ENCODE data around the gene ARSA.
"Not testable (repeated sequence)": the region's sequence is repeated elsewhere in the genome, so short reads cannot be mapped to it uniquely, and the experiment has no call there.

ARSA gene

DNA sequence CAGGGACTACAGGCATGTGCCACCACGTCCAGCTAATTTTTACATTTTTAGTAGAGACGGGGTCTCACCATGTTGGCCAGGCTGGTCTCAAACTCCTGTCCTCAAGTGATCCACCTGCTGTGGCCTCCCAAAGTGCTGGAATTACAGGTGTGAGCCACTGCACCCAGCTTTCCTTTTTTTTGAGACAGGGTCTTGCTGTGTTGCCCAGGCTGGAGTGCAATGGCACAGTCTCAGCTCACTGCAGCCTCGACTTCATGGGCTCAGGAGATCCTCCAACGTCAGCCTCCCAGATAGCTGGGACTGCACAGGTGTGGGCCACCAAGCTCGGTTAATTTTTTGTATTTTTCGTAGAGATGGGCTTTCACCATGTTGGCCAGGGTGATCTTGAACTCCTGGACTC, 26.7 kb upstream of the ARSA start:
- WGBS (ENCODE audit: insufficient coverage, insufficient read length), result no CpG with 5 or more reads among the region's 6 CpGs
- not testable (repeated sequence) for H3K4me1 ChIP-seq (ENCODE audit: control insufficient read depth, insufficient read depth, low read length)

DNA sequence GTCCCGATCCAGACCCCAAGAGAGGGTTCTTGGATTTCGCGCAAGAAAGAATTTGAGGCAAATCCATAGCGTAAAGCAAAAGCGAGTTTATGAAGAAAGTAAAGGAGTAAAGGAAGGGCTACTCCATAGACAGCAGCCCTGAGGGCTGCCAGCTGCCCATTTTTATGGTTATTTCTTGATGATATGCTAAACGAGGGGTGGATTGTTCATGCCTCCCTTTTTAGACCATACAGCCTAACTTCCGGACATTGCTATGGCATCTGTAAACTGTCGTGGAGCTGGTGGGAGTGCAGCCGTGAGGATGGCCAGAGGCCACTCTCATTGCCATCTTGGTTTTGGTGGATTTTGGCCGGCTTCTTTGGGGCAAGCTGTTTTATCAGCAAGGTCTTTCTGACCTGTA, 25.3 kb upstream of the ARSA start:
- no peak for DNase-seq (ENCODE audit: low read depth, low spot score)
- Histone ChIP-seq H3K9me3 (ENCODE audit: control insufficient read depth, insufficient read depth, low read length) (no peaks in the 10 kb centered on the region), H3K36me3 (ENCODE audit: control insufficient read depth, insufficient read depth, low read length) (no peaks in the 10 kb centered on the region), H3K27ac (ENCODE audit: low read length) (no peak overlapping the region), H3K4me1 (ENCODE audit: control insufficient read depth, insufficient read depth, low read length) (no peaks in the 10 kb centered on the region), H3K4me3 (ENCODE audit: low read length) (no peak overlapping the region), H3K27me3 (ENCODE audit: control insufficient read depth, insufficient read depth, low read length) (no peaks in the 10 kb centered on the region)
- WGBS (ENCODE audit: insufficient coverage, insufficient read length), result no CpG with 5 or more reads among the region's 10 CpGs

More for the DNA sequence above, 26.7 kb upstream of the ARSA start:
- H3K36me3 ChIP-seq (ENCODE audit: control insufficient read depth, insufficient read depth, low read length); DNase-seq (ENCODE audit: low read depth, low spot score); H3K9me3 ChIP-seq (ENCODE audit: control insufficient read depth, insufficient read depth, low read length); H3K27me3 ChIP-seq (ENCODE audit: control insufficient read depth, insufficient read depth, low read length); H3K27ac ChIP-seq (ENCODE audit: low read length); H3K4me3 ChIP-seq (ENCODE audit: low read length): not testable (repeated sequence)

DNA sequence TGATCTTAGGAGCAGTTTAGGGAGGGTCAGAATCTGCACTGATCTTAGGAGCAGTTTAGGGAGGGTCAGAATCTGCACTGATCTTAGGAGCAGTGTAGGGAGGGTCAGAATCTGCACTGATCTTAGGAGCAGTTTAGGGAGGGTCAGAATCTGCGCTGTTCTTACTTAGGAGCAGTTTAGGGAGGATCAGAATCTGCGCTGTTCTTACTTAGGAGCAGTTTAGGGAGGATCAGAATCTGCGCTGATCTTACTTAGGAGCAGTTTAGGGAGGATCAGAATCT, 15.8 kb upstream of the ARSA start:
- H3K27ac ChIP-seq (ENCODE audit: low read length); H3K4me3 ChIP-seq (ENCODE audit: low read length); H3K4me1 ChIP-seq (ENCODE audit: control insufficient read depth, insufficient read depth, low read length); H3K36me3 ChIP-seq (ENCODE audit: control insufficient read depth, insufficient read depth, low read length); DNase-seq (ENCODE audit: low read depth, low spot score); H3K9me3 ChIP-seq (ENCODE audit: control insufficient read depth, insufficient read depth, low read length): not testable (repeated sequence)
- H3K27me3 ChIP-seq (ENCODE audit: control insufficient read depth, insufficient read depth, low read length), result peaks cover 10% of the 10 kb centered on the region; the same call in 1 of the 2 replicates
- WGBS (ENCODE audit: insufficient coverage, insufficient read length), result no CpG with 5 or more reads among the region's 3 CpGs

DNA sequence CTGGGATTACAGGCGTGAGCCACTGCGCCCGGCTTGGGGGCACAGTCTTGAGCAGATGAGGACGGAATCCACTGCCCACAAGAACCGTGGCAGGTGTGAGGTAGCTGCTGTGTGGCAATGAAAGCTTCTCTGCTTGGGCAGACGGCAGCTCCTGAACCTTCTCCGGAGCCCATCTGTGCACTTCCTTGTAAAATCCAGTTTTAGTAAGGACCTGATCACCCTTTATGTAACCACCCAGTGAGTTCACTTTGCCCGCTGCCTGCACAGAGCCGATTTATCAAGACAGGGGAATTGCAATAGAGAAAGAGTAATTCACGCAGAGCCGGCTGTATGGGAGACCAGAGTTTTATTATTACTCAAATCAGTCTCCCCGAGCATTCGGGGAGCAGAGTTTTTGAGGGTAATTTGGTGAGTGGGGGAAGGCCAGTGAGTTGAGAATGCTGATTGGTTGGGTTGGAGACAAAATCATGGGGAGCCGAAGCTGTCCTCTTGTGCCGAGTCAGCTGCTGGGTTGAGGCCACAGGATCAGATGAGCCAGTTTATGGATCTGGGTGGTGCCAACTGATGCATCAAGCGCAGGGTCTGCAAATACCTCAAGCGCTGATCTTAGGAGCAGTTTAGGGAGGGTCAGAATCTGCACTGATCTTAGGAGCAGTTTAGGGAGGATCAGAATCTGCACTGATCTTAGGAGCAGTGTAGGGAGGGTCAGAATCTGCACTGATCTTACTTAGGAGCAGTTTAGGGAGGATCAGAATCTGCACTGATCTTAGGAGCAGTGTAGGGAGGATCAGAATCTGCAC, 15.3 kb upstream of the ARSA start:
- H3K36me3 ChIP-seq (ENCODE audit: control insufficient read depth, insufficient read depth, low read length); H3K4me3 ChIP-seq (ENCODE audit: low read length); H3K9me3 ChIP-seq (ENCODE audit: control insufficient read depth, insufficient read depth, low read length); H3K4me1 ChIP-seq (ENCODE audit: control insufficient read depth, insufficient read depth, low read length); DNase-seq (ENCODE audit: low read depth, low spot score); H3K27ac ChIP-seq (ENCODE audit: low read length): not testable (repeated sequence)
- peaks cover 10% of the 10 kb centered on the region; the same call in 1 of the 2 replicates for H3K27me3 ChIP-seq (ENCODE audit: control insufficient read depth, insufficient read depth, low read length)
- WGBS (ENCODE audit: insufficient coverage, insufficient read length), result no CpG with 5 or more reads among the region's 17 CpGs

DNA sequence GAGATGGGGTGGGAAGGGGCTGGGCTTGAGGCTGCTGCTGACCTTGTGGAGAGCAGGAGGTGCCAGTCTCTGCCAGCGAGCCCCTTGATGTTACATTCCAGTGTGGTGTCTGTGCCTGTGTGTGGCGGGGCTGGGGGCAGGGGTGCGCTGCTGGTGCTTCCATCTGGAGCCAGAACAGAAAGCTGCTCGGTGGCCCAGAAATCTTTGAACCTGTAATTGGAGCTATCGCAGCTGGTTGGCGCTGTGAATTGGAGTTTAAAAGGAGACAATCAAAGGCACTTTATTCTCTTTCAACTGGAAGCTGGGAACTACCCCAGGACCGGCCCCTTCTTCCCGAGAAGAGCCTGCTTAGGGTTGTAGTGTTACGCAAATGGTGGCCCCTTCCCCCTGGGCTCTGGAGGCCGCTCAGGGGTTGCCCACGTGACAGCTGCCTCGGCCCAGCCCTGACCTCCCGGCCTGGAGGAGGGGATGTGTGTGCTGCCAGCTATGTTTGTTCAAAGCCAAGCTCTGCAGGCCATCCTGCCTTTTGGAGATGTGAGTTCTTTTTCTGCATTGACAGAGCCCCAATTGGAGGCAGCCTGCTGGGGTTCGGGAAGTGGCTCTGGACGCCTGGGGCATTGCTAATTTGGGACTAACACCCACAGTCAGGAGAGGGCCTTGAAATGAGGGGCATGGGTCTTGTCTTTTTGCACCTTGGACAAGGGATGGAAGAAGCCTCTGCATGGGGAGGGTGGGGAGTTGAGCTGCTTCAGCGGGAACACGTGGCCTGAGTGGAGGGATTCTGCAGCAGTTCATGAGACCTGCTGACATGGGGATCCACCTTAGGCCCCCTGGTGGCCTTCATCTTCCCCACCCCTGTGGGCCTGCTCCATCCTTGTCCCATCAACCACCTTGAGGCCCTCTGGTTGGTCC, 14.0 kb upstream of the ARSA start:
- Histone ChIP-seq H3K36me3 (ENCODE audit: control insufficient read depth, insufficient read depth, low read length) (no peaks in the 10 kb centered on the region), H3K9me3 (ENCODE audit: control insufficient read depth, insufficient read depth, low read length) (no peaks in the 10 kb centered on the region), H3K27me3 (ENCODE audit: control insufficient read depth, insufficient read depth, low read length) (peaks cover 10% of the 10 kb centered on the region; the same call in 1 of the 2 replicates), H3K4me3 (ENCODE audit: low read length) (no peak overlapping the region), H3K27ac (ENCODE audit: low read length) (no peak overlapping the region), H3K4me1 (ENCODE audit: control insufficient read depth, insufficient read depth, low read length) (peaks cover 7% of the 10 kb centered on the region)
- DNase-seq (ENCODE audit: low read depth, low spot score), result peak; percentile 54
- no CpG with 5 or more reads among the region's 17 CpGs for WGBS (ENCODE audit: insufficient coverage, insufficient read length)

DNA sequence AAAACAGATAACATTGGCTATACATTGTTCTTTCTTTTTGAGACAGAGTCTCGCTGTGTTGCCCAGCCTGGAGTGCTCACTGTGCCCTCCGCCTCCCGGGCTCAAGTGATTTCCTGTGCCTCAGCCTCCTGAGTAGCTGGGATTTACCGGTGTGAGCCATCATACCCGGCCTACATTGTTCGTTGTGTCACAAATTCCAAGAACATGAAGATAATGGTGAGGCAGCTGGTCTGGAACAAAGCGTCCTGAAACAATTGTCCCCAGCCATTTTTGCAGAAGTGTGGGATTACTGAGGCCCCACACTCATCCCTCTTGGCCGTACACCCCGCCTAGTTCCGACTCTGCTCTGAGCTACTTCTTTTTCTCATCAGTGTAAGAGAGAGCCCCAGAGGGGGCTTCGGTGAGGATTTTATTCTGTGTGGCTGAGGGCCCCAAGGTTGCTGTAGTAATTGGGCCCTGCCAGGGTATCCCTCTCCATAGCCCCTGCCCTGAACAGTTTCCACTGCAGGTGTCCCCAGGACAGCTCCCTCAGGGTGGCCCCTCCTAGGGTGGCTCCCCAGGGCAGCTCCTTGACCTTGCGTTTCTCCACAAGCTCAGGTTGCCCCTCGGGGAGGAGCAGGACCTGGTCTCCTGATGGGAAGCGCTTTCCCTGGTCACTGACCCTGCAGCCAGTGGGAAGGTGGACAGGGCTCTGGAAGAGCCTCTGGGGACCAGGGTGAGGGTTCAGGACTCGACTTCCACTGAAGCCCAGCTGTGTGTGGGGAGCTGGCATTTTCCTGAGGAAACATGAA, 13.1 kb upstream of the ARSA start:
- Histone ChIP-seq H3K9me3 (ENCODE audit: control insufficient read depth, insufficient read depth, low read length) (no peaks in the 10 kb centered on the region), H3K27ac (ENCODE audit: low read length) (no peak overlapping the region), H3K4me3 (ENCODE audit: low read length) (no peak overlapping the region), H3K36me3 (ENCODE audit: control insufficient read depth, insufficient read depth, low read length) (no peaks in the 10 kb centered on the region), H3K4me1 (ENCODE audit: control insufficient read depth, insufficient read depth, low read length) (peaks cover 7% of the 10 kb centered on the region), H3K27me3 (ENCODE audit: control insufficient read depth, insufficient read depth, low read length) (peaks cover 10% of the 10 kb centered on the region; the same call in 1 of the 2 replicates)
- no peak for DNase-seq (ENCODE audit: low read depth, low spot score)
- WGBS (ENCODE audit: insufficient coverage, insufficient read length), result no CpG with 5 or more reads among the region's 15 CpGs

DNA sequence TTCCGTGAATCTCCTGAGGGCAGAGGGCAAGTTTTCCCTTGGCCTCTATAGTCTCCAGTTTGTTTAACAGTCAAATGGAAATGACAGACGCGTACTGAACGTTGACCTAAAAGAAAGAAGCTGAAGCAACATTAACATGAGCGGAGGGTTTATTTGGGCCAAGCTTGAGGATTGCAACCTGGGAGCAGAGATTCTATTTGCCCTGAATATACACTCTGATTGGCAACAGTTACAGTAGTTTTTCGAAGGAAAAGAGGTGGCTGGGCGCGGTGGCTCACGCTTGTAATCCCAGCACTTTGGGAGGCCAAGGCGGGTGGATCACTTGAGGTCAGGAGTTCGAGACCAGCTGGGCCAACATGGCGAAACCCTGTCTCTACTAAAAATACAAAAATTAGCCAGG, 12.3 kb upstream of the ARSA start:
- not testable (repeated sequence) for H3K36me3 ChIP-seq (ENCODE audit: control insufficient read depth, insufficient read depth, low read length); H3K9me3 ChIP-seq (ENCODE audit: control insufficient read depth, insufficient read depth, low read length); H3K27ac ChIP-seq (ENCODE audit: low read length); H3K4me1 ChIP-seq (ENCODE audit: control insufficient read depth, insufficient read depth, low read length); H3K4me3 ChIP-seq (ENCODE audit: low read length); DNase-seq (ENCODE audit: low read depth, low spot score)
- peaks cover 10% of the 10 kb centered on the region; the same call in 1 of the 2 replicates for H3K27me3 ChIP-seq (ENCODE audit: control insufficient read depth, insufficient read depth, low read length)
- whole genome bisulfite sequencing (ENCODE audit: insufficient coverage, insufficient read length), result no CpG with 5 or more reads among the region's 12 CpGs

DNA sequence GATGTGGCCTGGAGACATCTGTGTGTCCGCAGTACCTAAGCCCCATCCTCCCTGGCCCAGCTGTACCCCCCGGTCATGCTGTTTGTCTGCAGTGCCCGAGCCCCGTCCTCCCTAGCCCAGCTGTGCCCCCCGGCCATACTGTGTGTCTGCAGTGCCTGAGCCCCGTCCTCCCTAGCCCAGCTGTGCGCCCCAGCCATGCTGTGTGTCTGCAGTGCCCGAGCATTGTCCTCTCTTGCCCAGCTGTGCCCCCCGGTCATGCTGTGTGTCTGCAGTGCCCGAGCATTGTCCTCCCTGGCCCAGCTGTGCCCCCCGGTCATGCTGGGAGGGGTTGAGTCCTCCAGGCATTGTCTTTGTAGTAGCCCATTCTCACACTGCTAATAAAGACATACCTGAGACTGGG, 7.6 kb upstream of the ARSA start:
- Histone ChIP-seq H3K4me1 (ENCODE audit: control insufficient read depth, insufficient read depth, low read length) (no peaks in the 10 kb centered on the region; the same call in 1 of the 2 replicates), H3K27me3 (ENCODE audit: control insufficient read depth, insufficient read depth, low read length) (no peaks in the 10 kb centered on the region), H3K4me3 (ENCODE audit: low read length) (no peak overlapping the region; the same call in 1 of the 2 replicates), H3K9me3 (ENCODE audit: control insufficient read depth, insufficient read depth, low read length) (0 out of 2 replicates have a peak, but pooled peaks cover 2% of the 10 kb centered on the region), H3K36me3 (ENCODE audit: control insufficient read depth, insufficient read depth, low read length) (no peaks in the 10 kb centered on the region), H3K27ac (ENCODE audit: low read length) (no peak overlapping the region)
- no peak for DNase-seq (ENCODE audit: low read depth, low spot score)
- WGBS (ENCODE audit: insufficient coverage, insufficient read length), result no CpG with 5 or more reads among the region's 11 CpGs

DNA sequence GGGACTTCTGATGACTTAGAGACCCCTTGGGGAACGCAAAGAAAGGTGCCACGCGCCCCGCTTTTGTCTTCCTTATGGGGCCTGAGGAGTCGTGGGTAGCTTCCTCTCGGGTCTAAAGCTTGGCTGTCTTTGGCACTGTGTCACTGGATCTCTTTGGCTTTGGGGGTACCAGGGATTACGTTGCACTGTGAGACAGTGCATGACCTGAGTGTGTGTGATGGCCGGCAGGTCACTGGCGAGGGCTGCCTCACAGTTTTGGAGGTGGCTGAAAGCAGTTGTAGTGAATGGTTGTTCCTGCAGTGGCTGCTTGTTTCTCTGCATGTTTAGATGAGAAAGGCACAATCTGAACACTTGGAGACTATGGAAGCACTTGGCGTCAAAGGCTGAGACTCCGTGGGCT, 5.8 kb upstream of the ARSA start:
- no CpG with 5 or more reads among the region's 11 CpGs for WGBS (ENCODE audit: insufficient coverage, insufficient read length)
- H3K4me1 ChIP-seq (ENCODE audit: control insufficient read depth, insufficient read depth, low read length), result peaks cover 2% of the 10 kb centered on the region

DNA sequence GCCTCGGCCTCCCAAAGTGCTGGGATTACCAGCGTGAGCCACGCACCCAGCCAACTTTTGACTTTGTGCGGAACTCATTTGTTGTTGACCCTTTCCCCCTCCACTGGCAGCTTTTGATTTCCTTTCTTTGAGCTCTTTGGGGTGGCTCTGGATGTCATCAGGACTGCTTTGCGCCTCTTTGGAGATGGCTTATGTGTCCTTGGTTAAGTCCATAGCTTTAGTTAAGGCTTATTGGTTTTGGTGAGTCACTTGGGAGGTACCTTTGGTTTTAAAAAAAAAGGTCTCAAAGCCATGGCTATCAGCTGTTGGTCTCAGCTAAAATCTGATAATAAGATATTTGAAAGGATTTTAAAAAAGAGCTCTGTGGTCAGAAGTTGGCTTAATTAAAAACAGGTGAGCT, 5.1 kb upstream of the ARSA start:
- no peak overlapping the region for H3K4me3 ChIP-seq (ENCODE audit: low read length)
- no peak for DNase-seq (ENCODE audit: low read depth, low spot score)
- H3K27me3 ChIP-seq (ENCODE audit: control insufficient read depth, insufficient read depth, low read length), result no peaks in the 10 kb centered on the region; the same call in 1 of the 2 replicates
- 0 out of 2 replicates have a peak, but pooled peaks cover 2% of the 10 kb centered on the region for H3K9me3 ChIP-seq (ENCODE audit: control insufficient read depth, insufficient read depth, low read length)
- no CpG with 5 or more reads among the region's 5 CpGs for WGBS (ENCODE audit: insufficient coverage, insufficient read length)
- peaks cover 5% of the 10 kb centered on the region for H3K4me1 ChIP-seq (ENCODE audit: control insufficient read depth, insufficient read depth, low read length)
- no peaks in the 10 kb centered on the region for H3K36me3 ChIP-seq (ENCODE audit: control insufficient read depth, insufficient read depth, low read length)
- no peak overlapping the region for H3K27ac ChIP-seq (ENCODE audit: low read length)

More for the DNA sequence above, 5.8 kb upstream of the ARSA start:
- Histone ChIP-seq H3K9me3 (ENCODE audit: control insufficient read depth, insufficient read depth, low read length) (0 out of 2 replicates have a peak, but pooled peaks cover 2% of the 10 kb centered on the region), H3K36me3 (ENCODE audit: control insufficient read depth, insufficient read depth, low read length) (no peaks in the 10 kb centered on the region), H3K27me3 (ENCODE audit: control insufficient read depth, insufficient read depth, low read length) (no peaks in the 10 kb centered on the region; the same call in 1 of the 2 replicates), H3K27ac (ENCODE audit: low read length) (no peak overlapping the region), H3K4me3 (ENCODE audit: low read length) (no peak overlapping the region)
- DNase-seq (ENCODE audit: low read depth, low spot score), result no peak
